Parathyroid adenoma (tissue), 2 donors: ENCODE measurements around the gene HTRA1.

ENCODE experiments used
- H2AFZ ChIP-seq: fragments of 300-600 bp; sonication (generic); one replicate; pipeline ENCODE4 v1.7.0; 2017; ENCODE audit warnings: antibody characterized with exemption, mild to moderate bottlenecking
- H3K27ac ChIP-seq: fragments of 300-600 bp; sonication (generic); one replicate; pipeline ENCODE4 v1.7.0; 2017
- H3K27me3 ChIP-seq: fragments of 300-600 bp; sonication (generic); one replicate; pipeline ENCODE4 v1.7.0; 2017; ENCODE audit warnings: low read length; ENCODE audit not compliant: control insufficient read depth, insufficient read depth
- H3K36me3 ChIP-seq: fragments of 300-600 bp; sonication (generic); one replicate; pipeline ENCODE4 v1.7.0; 2017; ENCODE audit warnings: low read length; ENCODE audit not compliant: control insufficient read depth, insufficient read depth
- H3K4me1 ChIP-seq: fragments of 300-600 bp; sonication (generic); one replicate; pipeline ENCODE4 v1.7.0; 2017; ENCODE audit warnings: control low read depth
- H3K4me2 ChIP-seq: fragments of 300-600 bp; sonication (generic); one replicate; pipeline ENCODE4 v1.7.0; 2017; ENCODE audit warnings: low read length
- H3K4me3 ChIP-seq: fragments of 300-600 bp; sonication (generic); one replicate; pipeline ENCODE4 v1.7.0; 2017; ENCODE audit warnings: low read depth, low read length
- H3K79me2 ChIP-seq: fragments of 300-600 bp; sonication (generic); one replicate; pipeline ENCODE4 v1.7.0; 2017; ENCODE audit warnings: control low read depth
- H3K9ac ChIP-seq: fragments of 300-600 bp; sonication (generic); one replicate; pipeline ENCODE4 v1.7.0; 2017; ENCODE audit warnings: mild to moderate bottlenecking
- H3K9me3 ChIP-seq: fragments of 300-600 bp; sonication (generic); one replicate; pipeline ENCODE4 v1.7.0; 2017; ENCODE audit warnings: low read length; ENCODE audit not compliant: control insufficient read depth
- TF ChIP-seq, protein P1 (sequence below): fragments of 300-600 bp; sonication (generic); IDR thresholded peaks from one replicate; pipeline ENCODE4 v1.7.0; 2017; ENCODE audit warnings: antibody characterized with exemption, mild to moderate bottlenecking
- donor health status: primary hyperparathyroidism.

HTRA1 gene

DNA sequence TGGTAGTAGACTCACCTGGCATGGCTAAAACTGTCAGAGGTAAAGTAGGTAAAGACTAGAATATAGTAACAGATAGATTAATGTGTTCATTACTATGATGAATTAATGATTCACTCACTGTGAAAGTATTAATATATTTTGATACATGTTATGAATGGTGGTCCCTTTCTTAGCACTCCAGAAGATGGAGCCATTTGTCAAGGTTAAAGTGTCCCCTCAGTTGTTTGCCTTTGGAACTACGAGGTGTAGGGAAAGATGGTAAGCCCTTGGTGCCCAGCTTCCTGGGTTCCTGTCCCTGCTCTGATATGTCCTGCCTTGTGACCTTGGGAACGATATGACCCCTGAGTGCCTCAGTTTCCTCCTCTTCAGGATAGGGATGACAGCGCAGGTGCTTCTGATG is 49.4 kb downstream of the HTRA1 start:
- Histone ChIP-seq H3K4me2 (no peak overlapping the region), H3K79me2 (no peaks in the 10 kb centered on the region), H3K27ac (no peak overlapping the region), H3K4me3 (no peak overlapping the region), H3K4me1 (no peaks in the 10 kb centered on the region), H2AFZ (no peak overlapping the region), H3K36me3 (no peaks in the 10 kb centered on the region), H3K9ac (no peak overlapping the region), H3K27me3 (no peaks in the 10 kb centered on the region), H3K9me3 (no peaks in the 10 kb centered on the region)
- TF ChIP-seq, protein P1, sequence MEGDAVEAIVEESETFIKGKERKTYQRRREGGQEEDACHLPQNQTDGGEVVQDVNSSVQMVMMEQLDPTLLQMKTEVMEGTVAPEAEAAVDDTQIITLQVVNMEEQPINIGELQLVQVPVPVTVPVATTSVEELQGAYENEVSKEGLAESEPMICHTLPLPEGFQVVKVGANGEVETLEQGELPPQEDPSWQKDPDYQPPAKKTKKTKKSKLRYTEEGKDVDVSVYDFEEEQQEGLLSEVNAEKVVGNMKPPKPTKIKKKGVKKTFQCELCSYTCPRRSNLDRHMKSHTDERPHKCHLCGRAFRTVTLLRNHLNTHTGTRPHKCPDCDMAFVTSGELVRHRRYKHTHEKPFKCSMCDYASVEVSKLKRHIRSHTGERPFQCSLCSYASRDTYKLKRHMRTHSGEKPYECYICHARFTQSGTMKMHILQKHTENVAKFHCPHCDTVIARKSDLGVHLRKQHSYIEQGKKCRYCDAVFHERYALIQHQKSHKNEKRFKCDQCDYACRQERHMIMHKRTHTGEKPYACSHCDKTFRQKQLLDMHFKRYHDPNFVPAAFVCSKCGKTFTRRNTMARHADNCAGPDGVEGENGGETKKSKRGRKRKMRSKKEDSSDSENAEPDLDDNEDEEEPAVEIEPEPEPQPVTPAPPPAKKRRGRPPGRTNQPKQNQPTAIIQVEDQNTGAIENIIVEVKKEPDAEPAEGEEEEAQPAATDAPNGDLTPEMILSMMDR, result no peak

GRCh38 chr10:122513053-122513452 is 51.7 kb downstream of the HTRA1 start:
- Histone ChIP-seq H3K4me3 (no peak overlapping the region), H3K9me3 (no peaks in the 10 kb centered on the region), H2AFZ (no peak overlapping the region), H3K4me1 (no peaks in the 10 kb centered on the region), H3K4me2 (no peak overlapping the region), H3K27me3 (no peaks in the 10 kb centered on the region), H3K36me3 (no peaks in the 10 kb centered on the region), H3K9ac (no peak overlapping the region), H3K27ac (no peak overlapping the region), H3K79me2 (no peaks in the 10 kb centered on the region)
- TF ChIP-seq, protein P1, result no peak

DNA sequence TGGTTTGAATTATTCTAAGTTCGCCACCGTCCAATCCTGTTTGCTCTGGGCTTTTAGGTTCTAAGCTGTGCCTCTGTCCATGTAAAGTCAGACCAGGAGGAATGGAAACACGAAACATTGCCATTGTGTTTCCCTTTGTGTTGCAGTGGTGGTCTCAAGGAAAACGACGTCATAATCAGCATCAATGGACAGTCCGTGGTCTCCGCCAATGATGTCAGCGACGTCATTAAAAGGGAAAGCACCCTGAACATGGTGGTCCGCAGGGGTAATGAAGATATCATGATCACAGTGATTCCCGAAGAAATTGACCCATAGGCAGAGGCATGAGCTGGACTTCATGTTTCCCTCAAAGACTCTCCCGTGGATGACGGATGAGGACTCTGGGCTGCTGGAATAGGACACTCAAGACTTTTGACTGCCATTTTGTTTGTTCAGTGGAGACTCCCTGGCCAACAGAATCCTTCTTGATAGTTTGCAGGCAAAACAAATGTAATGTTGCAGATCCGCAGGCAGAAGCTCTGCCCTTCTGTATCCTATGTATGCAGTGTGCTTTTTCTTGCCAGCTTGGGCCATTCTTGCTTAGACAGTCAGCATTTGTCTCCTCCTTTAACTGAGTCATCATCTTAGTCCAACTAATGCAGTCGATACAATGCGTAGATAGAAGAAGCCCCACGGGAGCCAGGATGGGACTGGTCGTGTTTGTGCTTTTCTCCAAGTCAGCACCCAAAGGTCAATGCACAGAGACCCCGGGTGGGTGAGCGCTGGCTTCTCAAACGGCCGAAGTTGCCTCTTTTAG is 52.9 kb downstream of the HTRA1 start:
- Histone ChIP-seq H3K27ac (no peak overlapping the region), H3K79me2 (no peaks in the 10 kb centered on the region), H3K9ac (no peak overlapping the region), H3K4me1 (no peaks in the 10 kb centered on the region), H2AFZ (no peak overlapping the region), H3K4me2 (no peak overlapping the region), H3K36me3 (no peaks in the 10 kb centered on the region), H3K4me3 (no peak overlapping the region), H3K9me3 (no peaks in the 10 kb centered on the region), H3K27me3 (no peaks in the 10 kb centered on the region)
- TF ChIP-seq, protein P1, result no peak

DNA sequence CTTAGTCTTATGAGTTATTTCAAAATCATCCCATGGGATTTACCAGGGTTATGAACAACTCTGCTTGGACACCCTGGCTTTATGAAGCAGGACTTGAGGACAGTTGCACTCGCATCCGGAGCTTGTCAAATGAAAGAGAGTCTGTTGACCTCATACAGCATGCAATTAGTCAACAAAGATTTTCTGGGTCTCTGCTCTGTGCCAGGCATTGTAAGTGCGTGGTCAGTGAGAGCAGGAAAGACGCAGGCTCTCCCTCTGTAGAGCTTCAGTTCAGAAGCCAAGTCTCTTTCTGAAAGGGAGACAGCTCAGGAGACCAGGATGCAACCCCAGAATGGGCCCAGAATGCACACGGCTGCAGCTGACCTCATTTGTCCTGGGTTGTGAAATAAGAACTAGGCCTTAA is 53.7 kb downstream of the HTRA1 start:
- Histone ChIP-seq H3K9ac (no peak overlapping the region), H3K27ac (no peak overlapping the region), H3K79me2 (no peaks in the 10 kb centered on the region), H3K36me3 (no peaks in the 10 kb centered on the region), H3K4me1 (no peaks in the 10 kb centered on the region), H3K9me3 (no peaks in the 10 kb centered on the region), H3K27me3 (no peaks in the 10 kb centered on the region), H2AFZ (no peak overlapping the region), H3K4me3 (no peak overlapping the region), H3K4me2 (no peak overlapping the region)
- TF ChIP-seq, protein P1, result no peak
